Transverse colon (tissue), 4 donors: ENCODE results near the gene HOXB1. TPM values are rescaled to one million over a fixed set of nuclear protein-coding genes. Genes with fewer than 3 reads are reported as not detected.

Experiments
- DNase-seq: peaks from one replicate; pipeline ENCODE4 v3.0.0-alpha.2; 2019
- H3K27ac ChIP-seq, 4 donors: fragments of 200-600 bp; sonication (generic); 2 replicates each; pipeline ENCODE4 v1.5.1; 2016 to 2018; ENCODE audit warnings: inconsistent platforms in 4 of 4
- H3K27me3 ChIP-seq: fragments of 200-600 bp; sonication (generic); 2 replicates; pipeline ENCODE4 v1.5.1; 2017; ENCODE audit warnings: inconsistent platforms
- H3K36me3 ChIP-seq, 4 donors: fragments of 200-600 bp; sonication (generic); 2 replicates each; pipeline ENCODE4 v1.5.1; 2017 to 2019; ENCODE audit warnings: inconsistent platforms in 4 of 4
- H3K4me1 ChIP-seq, 4 donors: fragments of 200-600 bp; sonication (generic); 2 replicates each; pipeline ENCODE4 v1.5.1; 2017 to 2020; ENCODE audit warnings: inconsistent platforms in 4 of 4
- H3K4me3 ChIP-seq, 4 donors: fragments of 200-600 bp; sonication (generic); 1 replicate in 1 of 4; 2 replicates in 3 of 4; pipeline versions ENCODE4 v1.5.1 to v1.6.1; 2017 to 2019; ENCODE audit warnings: inconsistent platforms in 4 of 4
- H3K9me3 ChIP-seq, 2 donors: fragments of 200-600 bp; sonication (generic); 2 replicates each; pipeline ENCODE4 v1.5.1; 2017 to 2019; ENCODE audit warnings: inconsistent platforms in 2 of 2
- EP300 ChIP-seq: sonication (generic); formaldehyde crosslinking; IDR thresholded peaks from one replicate; pipeline ENCODE4 v1.6.1; 2017; ENCODE audit warnings: antibody characterized with exemption, low read depth
- POLR2A ChIP-seq: fragments of 450-650 bp; IDR thresholded peaks from one replicate; pipeline ENCODE4 v1.6.1; 2016; ENCODE audit warnings: antibody characterized with exemption, mild to moderate bottlenecking, moderate library complexity
- POLR2AphosphoS5 ChIP-seq, 3 donors: sonication (generic); formaldehyde crosslinking; IDR thresholded peaks; one replicate each; pipeline ENCODE4 v1.6.1; 2016; ENCODE audit warnings: antibody characterized with exemption in 3 of 3
- WGBS, 2 donors: methylation state at CpG; one replicate each; pipeline ENCODE4 v1.1.5; 2018; ENCODE audit warnings: low coverage in 1 of 2; 5-methylcytosine and 5-hydroxymethylcytosine counted together
- in situ Hi-C, 4 donors: fragments of 200-750 bp; cut with MboI; loops; one replicate each; pipeline versions ENCODE4 v1.15.0 to v1.15.1; 2017; ENCODE audit warnings: low sequenced_read_pairs in 3 of 4, low pct_ligation_motif_present in 1 of 4, low pct_unique_long_range_greater_than_20kb in 1 of 4
- intact Hi-C: fragments of 100-400 bp; cut with DNase I; formaldehyde crosslinking; loops from one replicate; pipeline ENCODE4 v1.15.1; 2023; ENCODE audit warnings: low total_unique reads
- total RNA-seq, 4 donors: library from RNA; depleted of rRNA; stranded (reverse); fragments of >200 nt; gene quantifications; one replicate each; pipeline ENCODE4 v1.1.0, GENCODE V29; 2016
- TF ChIP-seq, protein P1 (sequence below), 5 experiments: fragments of 200-600 bp in 3 of 5; fragments of 450-650 bp in 2 of 5; sonication (generic) in 3 of 5; IDR thresholded peaks; 1 replicate in 2 of 5; 2 replicates in 3 of 5; pipeline ENCODE4 v1.5.1; 2016 to 2017; ENCODE audit warnings: antibody characterized with exemption in 5 of 5, inconsistent platforms in 3 of 5, mild to moderate bottlenecking in 2 of 5, moderate library complexity in 1 of 5

Gene HOXB1
- total RNA-seq, 4 donors from 2014 or later: not detected

DNA sequence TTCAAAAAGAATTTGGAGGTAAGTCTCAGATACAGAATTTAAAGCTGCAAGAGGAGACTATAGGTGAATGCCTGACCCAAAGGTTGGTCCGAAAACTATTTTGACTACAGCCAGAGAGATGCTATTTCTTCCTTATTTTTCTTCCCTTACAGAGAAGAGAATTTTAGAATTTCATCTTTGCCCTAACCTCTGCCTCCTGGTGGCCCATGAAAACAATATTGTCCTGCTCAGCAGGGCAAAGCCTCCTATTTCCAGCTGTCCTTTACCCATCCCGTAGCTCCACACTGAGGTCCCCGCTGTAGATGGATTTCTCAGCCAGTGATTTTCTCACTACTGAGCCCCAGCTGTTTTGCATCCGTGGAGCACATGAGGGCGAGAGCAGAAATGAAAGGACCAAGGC is 24.6 kb downstream of the HOXB1 start:
- Histone ChIP-seq H3K4me1 (peaks cover 0 to 16% (median 8%) of the 10 kb centered on the region in 4 donors), H3K27ac (peak overlapping the region in 1 of 4 donors; percentile 1), H3K9me3 (no peaks in the 10 kb centered on the region), H3K36me3 (no peaks in the 10 kb centered on the region), H3K27me3 (no peaks in the 10 kb centered on the region), H3K4me3 (no peak overlapping the region)
- TF ChIP-seq POLR2AphosphoS5 (IDR thresholded peaks at IDR 0.05) (no peak), POLR2A (no peak), EP300 (no peak)
- TF ChIP-seq, protein P1, sequence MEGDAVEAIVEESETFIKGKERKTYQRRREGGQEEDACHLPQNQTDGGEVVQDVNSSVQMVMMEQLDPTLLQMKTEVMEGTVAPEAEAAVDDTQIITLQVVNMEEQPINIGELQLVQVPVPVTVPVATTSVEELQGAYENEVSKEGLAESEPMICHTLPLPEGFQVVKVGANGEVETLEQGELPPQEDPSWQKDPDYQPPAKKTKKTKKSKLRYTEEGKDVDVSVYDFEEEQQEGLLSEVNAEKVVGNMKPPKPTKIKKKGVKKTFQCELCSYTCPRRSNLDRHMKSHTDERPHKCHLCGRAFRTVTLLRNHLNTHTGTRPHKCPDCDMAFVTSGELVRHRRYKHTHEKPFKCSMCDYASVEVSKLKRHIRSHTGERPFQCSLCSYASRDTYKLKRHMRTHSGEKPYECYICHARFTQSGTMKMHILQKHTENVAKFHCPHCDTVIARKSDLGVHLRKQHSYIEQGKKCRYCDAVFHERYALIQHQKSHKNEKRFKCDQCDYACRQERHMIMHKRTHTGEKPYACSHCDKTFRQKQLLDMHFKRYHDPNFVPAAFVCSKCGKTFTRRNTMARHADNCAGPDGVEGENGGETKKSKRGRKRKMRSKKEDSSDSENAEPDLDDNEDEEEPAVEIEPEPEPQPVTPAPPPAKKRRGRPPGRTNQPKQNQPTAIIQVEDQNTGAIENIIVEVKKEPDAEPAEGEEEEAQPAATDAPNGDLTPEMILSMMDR (IDR thresholded peaks at IDR 0.05): no peak
- DNase-seq: no peak
- 91 to 100% methylated on average over 4 to 5 of the region's 5 CpGs for WGBS, 2 donors
- intact Hi-C loops (no loop called here), in situ Hi-C loops (no loop called here)

DNA sequence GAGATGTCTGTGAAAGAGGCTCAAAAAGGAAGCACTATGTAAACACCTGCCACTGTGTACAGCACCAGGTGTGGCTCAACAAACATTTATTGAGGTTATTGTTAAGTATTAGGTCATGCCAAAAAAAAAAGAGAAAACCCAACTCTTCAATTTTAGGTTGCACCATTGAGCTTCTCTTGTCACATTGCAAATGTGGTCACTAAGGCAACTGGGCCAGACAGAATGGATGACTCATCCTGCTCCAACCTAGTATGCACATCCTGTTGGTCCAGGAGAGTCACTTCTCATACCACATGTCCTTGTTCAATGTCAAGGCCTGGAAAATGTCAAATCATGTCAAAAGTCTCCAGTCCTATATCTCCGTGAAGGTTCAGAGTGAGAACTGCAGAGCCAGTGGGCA is 25.0 kb downstream of the HOXB1 start:
- peaks cover 0 to 20% (median 9%) of the 10 kb centered on the region in 4 donors for H3K4me1 ChIP-seq
- 43% methylated on average over 1 of the region's 1 CpG; no CpG with 5 or more reads in 1 of the 2 donors for WGBS, 2 donors
- H3K36me3 ChIP-seq: no peaks in the 10 kb centered on the region
- no peak overlapping the region for H3K4me3 ChIP-seq
- DNase-seq: no peak
- intact Hi-C loops: no loop called here
- in situ Hi-C loops: no loop called here
- H3K27ac ChIP-seq: peak overlapping the region in 1 of 4 donors; percentile 16
- H3K27me3 ChIP-seq: no peaks in the 10 kb centered on the region
- H3K9me3 ChIP-seq: no peaks in the 10 kb centered on the region
- peak; percentile 42 to 55 (median 55) for TF ChIP-seq POLR2AphosphoS5 (IDR thresholded peaks at IDR 0.05)
- no peak for TF ChIP-seq EP300

DNA sequence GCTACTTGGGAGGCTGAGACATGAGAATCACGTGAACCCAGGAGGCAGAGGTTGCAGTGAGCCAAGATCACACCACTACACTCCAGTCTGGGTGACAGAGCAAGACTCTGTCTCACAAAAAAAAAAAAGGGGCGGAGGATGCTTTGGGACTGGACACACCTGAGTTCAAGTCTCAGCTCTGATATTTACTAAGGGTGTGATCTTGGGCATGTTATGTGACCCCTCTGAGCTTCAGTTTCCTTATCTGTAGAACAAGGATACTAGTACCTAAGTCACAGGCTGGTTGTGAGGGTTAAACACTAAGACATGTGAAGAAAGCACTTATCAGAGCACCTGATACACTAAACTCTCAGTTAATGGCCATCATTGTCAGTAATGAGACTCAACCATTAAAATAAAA is 25.9 kb downstream of the HOXB1 start:
- WGBS, 2 donors: 79 to 82% methylated on average over 2 of the region's 2 CpGs

GRCh38 chr17:48503747-48504146 is 27.1 kb downstream of the HOXB1 start:
- Histone ChIP-seq H3K9me3 (no peaks in the 10 kb centered on the region), H3K36me3 (no peaks in the 10 kb centered on the region), H3K27me3 (no peaks in the 10 kb centered on the region), H3K27ac (peak overlapping the region in 3 of 4 donors; percentile 28 to 63 (median 52)), H3K4me3 (no peak overlapping the region), H3K4me1 (peaks cover 0 to 21% (median 9%) of the 10 kb centered on the region in 4 donors)
- intact Hi-C loops: no loop called here
- DNase-seq: no peak
- TF ChIP-seq, protein P1 (IDR thresholded peaks at IDR 0.05): no peak
- WGBS, 2 donors: 89% methylated on average over 5 of the region's 5 CpGs; no CpG with 5 or more reads in 1 of the 2 donors
- in situ Hi-C loops: no loop called here

More for the DNA sequence above, 25.9 kb downstream of the HOXB1 start:
- TF ChIP-seq EP300 (no peak), POLR2AphosphoS5 (IDR thresholded peaks at IDR 0.05) (no peak)
- TF ChIP-seq, protein P1 (IDR thresholded peaks at IDR 0.05): no peak
- Histone ChIP-seq H3K9me3 (no peaks in the 10 kb centered on the region), H3K27ac (no peak overlapping the region), H3K27me3 (no peaks in the 10 kb centered on the region), H3K4me1 (peaks cover 0 to 21% (median 9%) of the 10 kb centered on the region in 4 donors), H3K36me3 (no peaks in the 10 kb centered on the region), H3K4me3 (no peak overlapping the region)
- DNase-seq: no peak
- intact Hi-C loops: no loop called here
- in situ Hi-C loops: no loop called here

- Histone ChIP-seq H3K4me1 (peaks cover 0 to 21% (median 9%) of the 10 kb centered on the region in 4 donors), H3K27ac (peak overlapping the region in 1 of 4 donors; percentile 63), H3K36me3 (no peaks in the 10 kb centered on the region), H3K4me3 (no peak overlapping the region), H3K9me3 (no peaks in the 10 kb centered on the region), H3K27me3 (no peaks in the 10 kb centered on the region)
- in situ Hi-C loops: no loop called here
- 75 to 80% methylated on average over 4 of the region's 4 CpGs for WGBS, 2 donors
- no peak for TF ChIP-seq POLR2A
- TF ChIP-seq EP300: no peak
- TF ChIP-seq, protein P1 (IDR thresholded peaks at IDR 0.05): no peak
- TF ChIP-seq POLR2AphosphoS5 (IDR thresholded peaks at IDR 0.05): no peak
- intact Hi-C loops: no loop called here
- DNase-seq: no peak
Observed at GRCh38 chr17:48502901-48503300, 27.9 kb downstream of the HOXB1 start.
